Measurements from ENCODE around the gene BAX. TPM values are rescaled to one million over a fixed set of nuclear protein-coding genes. Genes with fewer than 3 reads are reported as not detected.

BAX gene
- total and polyA plus RNA-seq, 2 of the 13 experiments (the other 11 are each of a cell fraction or from before 2014, with no cell fraction given): 139 to 176 TPM

GRCh38 chr19:48962029-48962848 is 7.6 kb downstream of the BAX start (continued):
- TF ChIP-seq SNAPC4 (CRISPR knock-in tag; IDR thresholded peaks at IDR 0.05): no peak
- peak; percentile 87 for TF ChIP-seq RXRA (CRISPR knock-in tag; IDR thresholded peaks at IDR 0.05)
- TF ChIP-seq ZBTB40 (IDR thresholded peaks at IDR 0.05): no peak
- TF ChIP-seq ZBTB40 (CRISPR knock-in tag; IDR thresholded peaks at IDR 0.05): peak; percentile 67; the same call in 1 of the 2 replicates
- no peak for TF ChIP-seq STAG1 (CRISPR knock-in tag; IDR thresholded peaks at IDR 0.05)
- TF ChIP-seq ZC3H4 (CRISPR knock-in tag; IDR thresholded peaks at IDR 0.05; ENCODE audit: borderline replicate concordance): peak; percentile 89
- TF ChIP-seq, protein P1, sequence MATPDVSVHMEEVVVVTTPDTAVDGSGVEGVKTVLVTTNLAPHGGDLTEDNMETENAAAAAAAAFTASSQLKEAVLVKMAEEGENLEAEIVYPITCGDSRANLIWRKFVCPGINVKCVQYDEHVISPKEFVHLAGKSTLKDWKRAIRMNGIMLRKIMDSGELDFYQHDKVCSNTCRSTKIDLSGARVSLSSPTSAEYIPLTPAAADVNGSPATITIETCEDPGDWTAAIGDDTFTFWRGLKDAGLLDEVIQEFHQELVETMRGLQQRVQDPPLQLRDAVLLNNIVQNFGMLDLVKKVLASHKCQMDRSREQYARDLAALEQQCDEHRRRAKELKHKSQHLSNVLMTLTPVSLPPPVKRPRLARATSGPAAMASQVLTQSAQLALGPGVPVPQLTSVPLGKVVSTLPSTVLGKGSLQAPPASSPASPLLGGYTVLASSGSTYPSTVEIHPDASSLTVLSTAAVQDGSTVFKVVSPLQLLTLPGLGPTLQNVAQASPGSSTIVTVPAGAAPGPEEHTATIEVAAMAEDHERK (CRISPR knock-in tag; IDR thresholded peaks at IDR 0.05; ENCODE audit: low read depth): no peak
- TF ChIP-seq ZBTB4 (CRISPR knock-in tag; IDR thresholded peaks at IDR 0.05; ENCODE audit: borderline replicate concordance): peak; percentile 56; the same call in 1 of the 2 replicates
